Lung (tissue), 12 donors: Measurements from ENCODE around the gene VEPH1. TPM values are rescaled to one million over a fixed set of nuclear protein-coding genes. Genes with fewer than 3 reads are reported as not detected.

ENCODE experiments used
- ATAC-seq: fragments of 200-7000 bp; cut with Tn5 transposase; one replicate; pipeline ENCODE4 v1.9.1; 2020; ENCODE audit warnings: moderate number of reproducible peaks; ENCODE audit not compliant: insufficient read depth, low FRiP score
- DNase-seq, 3 donors: peaks; one replicate each; pipeline ENCODE4 v3.0.0-alpha.2; 2013 to 2017
- H3K27ac ChIP-seq, 2 donors: one replicate each; pipeline ENCODE4 v1.5.1; 2013; ENCODE audit warnings: mild to moderate bottlenecking in 2 of 2, moderate library complexity in 2 of 2, control low read depth in 1 of 2, inconsistent platforms in 1 of 2, low read depth in 1 of 2, low read length in 1 of 2
- H3K27me3 ChIP-seq, 3 donors: one replicate each; pipeline ENCODE4 v1.5.1; 2013; ENCODE audit warnings: low read length in 2 of 3; ENCODE audit not compliant: control insufficient read depth in 3 of 3, insufficient read depth in 3 of 3
- H3K36me3 ChIP-seq, 4 donors: one replicate each; pipeline ENCODE4 v1.5.1; 2013; ENCODE audit warnings: low read length in 4 of 4, mild to moderate bottlenecking in 1 of 4, moderate library complexity in 1 of 4; ENCODE audit not compliant: control insufficient read depth in 4 of 4, insufficient read depth in 4 of 4
- H3K4me1 ChIP-seq, 5 donors: one replicate each; pipeline ENCODE4 v1.5.1; 2013; ENCODE audit warnings: low read length in 5 of 5, mild to moderate bottlenecking in 2 of 5, moderate library complexity in 1 of 5; ENCODE audit not compliant: control insufficient read depth in 5 of 5, insufficient read depth in 5 of 5
- H3K4me3 ChIP-seq: one replicate; pipeline ENCODE4 v1.5.1; 2013; ENCODE audit warnings: mild to moderate bottlenecking, control low read depth, moderate library complexity
- H3K9ac ChIP-seq, 2 donors: one replicate each; pipeline ENCODE4 v1.5.1; 2013; ENCODE audit warnings: low read length in 2 of 2, control low read depth in 1 of 2; ENCODE audit not compliant: insufficient read depth in 1 of 2
- H3K9me3 ChIP-seq, 4 donors: one replicate each; pipeline ENCODE4 v1.5.1; 2013; ENCODE audit warnings: low read length in 3 of 4, mild to moderate bottlenecking in 1 of 4, moderate library complexity in 1 of 4; ENCODE audit not compliant: control insufficient read depth in 4 of 4, insufficient read depth in 3 of 4
- WGBS, 2 donors: extraction: QIAGEN DNeasy Blood & Tissue Kit; methylation state at CpG; one replicate each; pipeline ENCODE4 v1.1.7; 2013; 5-methylcytosine and 5-hydroxymethylcytosine counted together
- polyA plus RNA-seq, 2 donors: library from polyadenylated mRNA; stranded (reverse); fragments of 200-250 nt; gene quantifications; one replicate each; pipeline ENCODE4 v1.2.1, GENCODE V29; 2013
- total RNA-seq, 2 donors: library from RNA; depleted of rRNA in 1 of 2; stranded (reverse); fragments of >200 nt in 1 of 2; gene quantifications; one replicate each; pipeline ENCODE4 v1.2.1, GENCODE V29; 2014 to 2021
- TF ChIP-seq, protein P1 (sequence below): IDR thresholded peaks from 2 replicates; pipeline ENCODE4 v1.5.1; 2012; ENCODE audit warnings: mild to moderate bottlenecking; ENCODE audit errors: control extremely low read depth, extremely low read depth
- donor health status: control.
- donor health status: control.
- donor health status: Bipolar disorder and iron deficiency.
- donor health status: healthy.
- donor health status: DM: yes; HTN: yes; CAD: no.

VEPH1 gene
- total and polyA plus RNA-seq, 4 donors = 14.6 to 237 (median 65.5) TPM

DNA sequence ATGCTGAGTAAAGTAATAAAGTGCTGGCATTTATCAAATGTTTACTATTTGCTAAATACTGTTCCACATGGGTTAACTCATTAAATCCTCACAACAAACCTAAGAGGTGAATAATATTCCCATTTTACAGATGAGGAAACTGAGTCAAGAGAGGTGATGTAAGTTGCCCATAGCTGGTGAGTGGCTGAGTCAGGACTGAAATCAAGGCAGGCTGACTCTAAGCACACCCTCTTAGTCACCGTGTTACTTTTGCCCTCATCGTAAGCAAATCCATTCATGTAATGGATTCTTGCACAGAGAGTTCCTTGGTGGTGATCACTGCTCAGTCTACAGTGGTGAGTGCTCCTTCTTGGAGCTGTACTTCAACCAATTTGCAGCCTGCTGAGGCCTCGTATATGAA, 95.4 kb downstream of the VEPH1 start:
- H3K4me3 ChIP-seq = no peak overlapping the region
- H3K4me1 ChIP-seq = no peaks in the 10 kb centered on the region
- no peaks in the 10 kb centered on the region for H3K36me3 ChIP-seq
- DNase-seq (no peak), ATAC-seq (no peak)
- WGBS, 2 donors = 74 to 92% methylated on average over 3 of the region's 3 CpGs
- H3K27me3 ChIP-seq = no peaks in the 10 kb centered on the region
- peaks cover 0 to 2% (median 0%) of the 10 kb centered on the region in 4 donors for H3K9me3 ChIP-seq
- H3K9ac ChIP-seq = no peak overlapping the region
- TF ChIP-seq, protein P1, sequence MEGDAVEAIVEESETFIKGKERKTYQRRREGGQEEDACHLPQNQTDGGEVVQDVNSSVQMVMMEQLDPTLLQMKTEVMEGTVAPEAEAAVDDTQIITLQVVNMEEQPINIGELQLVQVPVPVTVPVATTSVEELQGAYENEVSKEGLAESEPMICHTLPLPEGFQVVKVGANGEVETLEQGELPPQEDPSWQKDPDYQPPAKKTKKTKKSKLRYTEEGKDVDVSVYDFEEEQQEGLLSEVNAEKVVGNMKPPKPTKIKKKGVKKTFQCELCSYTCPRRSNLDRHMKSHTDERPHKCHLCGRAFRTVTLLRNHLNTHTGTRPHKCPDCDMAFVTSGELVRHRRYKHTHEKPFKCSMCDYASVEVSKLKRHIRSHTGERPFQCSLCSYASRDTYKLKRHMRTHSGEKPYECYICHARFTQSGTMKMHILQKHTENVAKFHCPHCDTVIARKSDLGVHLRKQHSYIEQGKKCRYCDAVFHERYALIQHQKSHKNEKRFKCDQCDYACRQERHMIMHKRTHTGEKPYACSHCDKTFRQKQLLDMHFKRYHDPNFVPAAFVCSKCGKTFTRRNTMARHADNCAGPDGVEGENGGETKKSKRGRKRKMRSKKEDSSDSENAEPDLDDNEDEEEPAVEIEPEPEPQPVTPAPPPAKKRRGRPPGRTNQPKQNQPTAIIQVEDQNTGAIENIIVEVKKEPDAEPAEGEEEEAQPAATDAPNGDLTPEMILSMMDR = no peak
- no peak overlapping the region for H3K27ac ChIP-seq

DNA sequence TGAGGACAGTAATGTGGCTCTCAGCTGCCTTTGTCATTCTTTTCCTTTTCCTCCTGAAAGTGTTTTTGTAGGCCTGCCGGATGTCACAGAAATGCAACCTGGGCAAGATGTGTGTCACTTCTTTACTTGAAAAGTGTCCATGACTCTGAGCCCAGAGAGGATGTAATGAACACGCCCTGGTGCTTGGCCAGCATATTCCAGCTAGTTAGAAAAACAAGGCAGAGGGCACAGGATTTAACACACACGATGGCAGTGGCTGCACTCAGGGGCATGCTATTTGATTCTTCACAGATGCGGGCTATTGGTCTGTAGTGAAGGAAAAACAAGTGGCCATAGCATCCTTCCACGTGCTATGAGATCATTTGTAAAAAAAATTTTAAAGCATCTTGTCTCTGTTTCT, 96.8 kb downstream of the VEPH1 start:
- Histone ChIP-seq H3K4me3 (no peak overlapping the region), H3K9me3 (no peaks in the 10 kb centered on the region), H3K27ac (no peak overlapping the region), H3K36me3 (no peaks in the 10 kb centered on the region), H3K4me1 (no peaks in the 10 kb centered on the region), H3K27me3 (no peaks in the 10 kb centered on the region), H3K9ac (no peak overlapping the region)
- 68 to 83% methylated on average over 5 of the region's 5 CpGs for WGBS, 2 donors
- TF ChIP-seq, protein P1 = no peak
- peak in 2 of 3 donors; percentile 25 to 30 for DNase-seq
- no peak for ATAC-seq

DNA sequence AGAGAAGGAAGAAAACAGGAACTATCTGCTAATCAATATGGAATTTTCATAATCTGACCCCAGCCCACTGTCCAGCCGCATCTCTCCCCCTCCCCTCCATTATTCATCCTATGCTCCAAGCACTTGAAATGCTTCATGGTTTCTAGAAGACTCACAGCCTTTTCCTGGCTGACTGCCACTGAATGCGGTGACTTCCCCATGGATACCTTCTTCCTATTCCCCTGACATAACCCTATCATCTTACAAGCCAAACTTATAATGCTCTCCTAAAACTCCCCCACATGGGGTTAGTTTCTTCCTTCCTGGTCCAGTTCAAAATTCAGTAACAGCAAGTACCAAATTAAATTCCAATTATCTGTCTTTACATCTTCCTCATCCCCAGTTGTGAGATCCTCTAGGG, 97.8 kb downstream of the VEPH1 start:
- no peak for ATAC-seq
- WGBS, 2 donors = 57 to 74% methylated on average over 2 of the region's 2 CpGs
- H3K4me3 ChIP-seq = no peak overlapping the region
- no peak for DNase-seq
- no peaks in the 10 kb centered on the region for H3K9me3 ChIP-seq
- H3K4me1 ChIP-seq = no peaks in the 10 kb centered on the region
- H3K27ac ChIP-seq = no peak overlapping the region
- TF ChIP-seq, protein P1 = no peak
- no peaks in the 10 kb centered on the region for H3K36me3 ChIP-seq
- H3K27me3 ChIP-seq = no peaks in the 10 kb centered on the region
- H3K9ac ChIP-seq = no peak overlapping the region

DNA sequence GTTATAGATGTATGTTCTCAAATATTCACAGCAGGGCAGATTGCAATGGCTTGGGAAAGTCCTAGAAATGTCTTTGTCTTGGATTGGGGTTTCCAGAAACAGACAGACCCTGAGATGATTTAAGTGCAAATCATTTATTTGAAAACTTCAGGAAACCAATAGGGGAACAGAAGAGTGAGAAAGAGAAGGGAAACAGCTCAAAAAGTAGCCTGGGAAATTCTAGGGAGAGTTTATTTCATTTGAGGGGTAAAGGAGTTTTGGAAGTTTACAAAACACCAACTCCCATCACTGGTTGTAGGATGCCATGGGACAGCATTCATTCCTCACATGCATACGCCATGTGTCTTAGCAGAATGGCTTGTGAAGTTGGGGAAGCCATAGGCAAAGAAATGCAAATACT, 98.8 kb downstream of the VEPH1 start:
- Histone ChIP-seq H3K27ac (no peak overlapping the region), H3K9me3 (no peaks in the 10 kb centered on the region), H3K36me3 (no peaks in the 10 kb centered on the region), H3K9ac (no peak overlapping the region), H3K4me1 (no peaks in the 10 kb centered on the region), H3K27me3 (no peaks in the 10 kb centered on the region), H3K4me3 (no peak overlapping the region)
- ATAC-seq (no peak), DNase-seq (no peak)
- WGBS, 2 donors = 0 to 54% methylated on average over 1 of the region's 1 CpG
- TF ChIP-seq, protein P1 = no peak
